Esophagus muscularis mucosa (tissue), 4 donors: Measurements from ENCODE around the gene DLK1. TPM values are rescaled to one million over a fixed set of nuclear protein-coding genes. Genes with fewer than 3 reads are reported as not detected.

Experiments
- DNase-seq: peaks from one replicate; pipeline ENCODE4 v3.0.0-alpha.2; 2017; ENCODE audit errors: extremely low spot score
- H3K27ac ChIP-seq, 4 donors: fragments of 200-600 bp; sonication (generic); replicated peaks in 1 of 4; 1 replicate in 3 of 4; 2 replicates in 1 of 4; pipeline ENCODE4 v1.5.1; 2016 to 2019; ENCODE audit warnings: mild to moderate bottlenecking in 1 of 4
- H3K27me3 ChIP-seq, 4 donors: fragments of 200-600 bp; sonication (generic); one replicate each; pipeline versions ENCODE4 v1.5.1 to v1.6.0; 2016 to 2019
- H3K36me3 ChIP-seq, 4 donors: fragments of 200-600 bp; sonication (generic); one replicate each; pipeline ENCODE4 v1.5.1; 2016 to 2019
- H3K4me1 ChIP-seq, 4 donors: fragments of 200-600 bp; sonication (generic); one replicate each; pipeline ENCODE4 v1.5.1; 2016 to 2019
- H3K4me3 ChIP-seq, 4 donors: fragments of 200-600 bp; sonication (generic); 1 replicate in 2 of 4; 2 replicates in 2 of 4; pipeline ENCODE4 v1.5.1; 2016 to 2019; ENCODE audit warnings: mild to moderate bottlenecking in 4 of 4, moderate library complexity in 1 of 4
- H3K9me3 ChIP-seq, 4 donors: fragments of 200-600 bp; sonication (generic); 1 replicate in 3 of 4; 2 replicates in 1 of 4; pipeline ENCODE4 v1.5.1; 2016 to 2019
- EP300 ChIP-seq: sonication (generic); formaldehyde crosslinking; IDR thresholded peaks from one replicate; pipeline ENCODE4 v1.6.1; 2017; ENCODE audit warnings: antibody characterized with exemption
- POLR2A ChIP-seq: fragments of 450-650 bp; IDR thresholded peaks from one replicate; pipeline ENCODE4 v1.6.1; 2017; ENCODE audit warnings: antibody characterized with exemption, moderate library complexity, mild to moderate bottlenecking, low read depth
- POLR2AphosphoS5 ChIP-seq, 2 donors: sonication (generic); formaldehyde crosslinking; IDR thresholded peaks; one replicate each; pipeline ENCODE4 v1.6.1; 2017; ENCODE audit warnings: antibody characterized with exemption in 2 of 2
- WGBS: methylation state at CpG from one replicate; pipeline ENCODE4 v1.1.5; 2018; 5-methylcytosine and 5-hydroxymethylcytosine counted together
- intact Hi-C: fragments of 100-400 bp; cut with DNase I; formaldehyde crosslinking; loops from one replicate; pipeline ENCODE4 v1.15.1; 2023
- total RNA-seq, 4 donors: library from RNA; depleted of rRNA; stranded (reverse); fragments of >200 nt; gene quantifications; one replicate each; pipeline versions ENCODE4 v1.1.0 to v1.2.1, GENCODE V29; 2016
- TF ChIP-seq, protein P1 (sequence below), 3 experiments: fragments of 200-600 bp in 2 of 3; fragments of 450-650 bp in 1 of 3; sonication (generic) in 2 of 3; IDR thresholded peaks; one replicate each; pipeline ENCODE4 v1.5.1; 2017 to 2019; ENCODE audit warnings: antibody characterized with exemption in 3 of 3, mild to moderate bottlenecking in 2 of 3, moderate library complexity in 1 of 3

Gene DLK1
- total RNA-seq, 4 donors from 2014 or later, result 0.33 TPM; not detected in 3

DNA sequence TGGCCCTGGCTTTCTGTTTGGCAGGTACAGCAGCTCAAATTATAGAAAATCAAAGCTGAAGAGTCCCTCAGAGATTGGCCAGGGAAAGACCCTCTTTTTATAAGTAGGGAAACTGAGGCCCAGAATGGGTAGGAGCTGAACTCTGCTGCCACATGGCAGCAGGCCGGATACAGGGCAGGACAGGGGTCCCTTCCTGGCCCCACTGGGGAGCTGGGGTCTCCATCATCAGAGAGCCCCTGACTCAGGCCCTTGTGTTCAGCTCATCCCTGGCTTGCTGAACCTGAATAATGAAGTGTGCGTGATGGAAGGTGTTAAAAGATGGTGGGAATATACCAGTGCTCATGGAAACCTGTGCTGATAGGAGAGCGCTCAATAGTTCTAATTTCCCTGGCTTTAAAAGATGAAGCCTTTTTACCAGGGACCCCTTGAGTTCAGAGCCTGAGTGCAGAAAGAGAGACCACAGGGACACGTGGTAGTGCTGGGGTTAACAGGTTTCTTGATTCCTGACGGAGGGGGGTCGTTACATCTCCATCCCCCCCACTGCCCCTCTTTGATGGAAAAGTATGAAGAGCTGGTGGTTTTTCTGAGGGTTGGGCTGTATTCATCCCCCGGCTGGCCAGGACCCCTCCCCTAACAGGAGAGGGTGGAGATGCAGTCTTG lies 4.4 kb downstream of the DLK1 start:
- intact Hi-C loops, result no loop called here
- peaks cover 0 to 11% (median 2%) of the 10 kb centered on the region in 4 donors for H3K4me1 ChIP-seq
- no peak for DNase-seq
- TF ChIP-seq, protein P1, sequence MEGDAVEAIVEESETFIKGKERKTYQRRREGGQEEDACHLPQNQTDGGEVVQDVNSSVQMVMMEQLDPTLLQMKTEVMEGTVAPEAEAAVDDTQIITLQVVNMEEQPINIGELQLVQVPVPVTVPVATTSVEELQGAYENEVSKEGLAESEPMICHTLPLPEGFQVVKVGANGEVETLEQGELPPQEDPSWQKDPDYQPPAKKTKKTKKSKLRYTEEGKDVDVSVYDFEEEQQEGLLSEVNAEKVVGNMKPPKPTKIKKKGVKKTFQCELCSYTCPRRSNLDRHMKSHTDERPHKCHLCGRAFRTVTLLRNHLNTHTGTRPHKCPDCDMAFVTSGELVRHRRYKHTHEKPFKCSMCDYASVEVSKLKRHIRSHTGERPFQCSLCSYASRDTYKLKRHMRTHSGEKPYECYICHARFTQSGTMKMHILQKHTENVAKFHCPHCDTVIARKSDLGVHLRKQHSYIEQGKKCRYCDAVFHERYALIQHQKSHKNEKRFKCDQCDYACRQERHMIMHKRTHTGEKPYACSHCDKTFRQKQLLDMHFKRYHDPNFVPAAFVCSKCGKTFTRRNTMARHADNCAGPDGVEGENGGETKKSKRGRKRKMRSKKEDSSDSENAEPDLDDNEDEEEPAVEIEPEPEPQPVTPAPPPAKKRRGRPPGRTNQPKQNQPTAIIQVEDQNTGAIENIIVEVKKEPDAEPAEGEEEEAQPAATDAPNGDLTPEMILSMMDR (IDR thresholded peaks at IDR 0.05), result no peak
- H3K36me3 ChIP-seq, result no peaks in the 10 kb centered on the region
- 75% methylated on average over 7 of the region's 7 CpGs for WGBS
- no peak overlapping the region for H3K4me3 ChIP-seq
- peaks cover 0 to 66% (median 17%) of the 10 kb centered on the region in 4 donors for H3K27me3 ChIP-seq
- no peaks in the 10 kb centered on the region for H3K9me3 ChIP-seq
- H3K27ac ChIP-seq, result no peak overlapping the region

DNA sequence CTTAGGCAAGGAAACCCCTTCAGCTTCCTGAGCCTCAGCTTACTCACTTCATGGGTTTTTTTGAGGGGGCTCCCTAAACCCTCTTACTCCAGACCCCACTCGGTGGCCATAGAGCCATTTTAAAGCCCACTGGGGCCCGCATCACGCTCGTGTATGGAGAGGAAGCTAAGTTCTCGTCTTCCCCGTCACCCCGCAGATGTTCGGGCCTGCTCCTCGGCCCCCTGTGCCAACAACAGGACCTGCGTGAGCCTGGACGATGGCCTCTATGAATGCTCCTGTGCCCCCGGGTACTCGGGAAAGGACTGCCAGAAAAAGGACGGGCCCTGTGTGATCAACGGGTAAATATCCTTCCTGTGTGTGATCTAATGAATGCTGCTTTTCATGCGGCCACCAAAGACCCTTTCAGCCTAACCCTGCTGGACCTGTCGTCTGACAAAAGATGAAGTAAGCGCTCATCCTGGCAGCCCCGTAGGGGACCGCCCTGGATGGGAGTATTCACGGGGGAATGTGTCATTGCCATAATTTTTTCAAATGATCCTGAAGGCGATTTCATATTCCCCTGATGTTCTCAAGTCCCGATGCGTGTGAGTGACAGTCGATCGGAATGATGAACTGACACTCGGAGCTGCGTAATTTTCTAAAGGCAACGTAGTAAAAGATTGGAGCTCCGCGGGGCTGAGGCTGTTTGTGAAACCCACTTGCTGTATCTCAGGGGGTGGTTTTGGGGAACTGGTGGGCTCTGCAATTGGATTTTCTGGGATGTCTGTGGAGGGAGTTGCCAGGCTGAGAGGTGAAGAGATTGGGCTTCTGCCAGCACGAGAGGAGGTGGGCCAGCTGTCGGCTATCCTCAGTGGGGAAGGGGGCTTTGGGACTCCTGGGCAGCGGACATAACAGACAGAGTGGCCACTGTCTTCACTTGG lies 5.4 kb downstream of the DLK1 start:
- WGBS, result 86% methylated on average over 34 of the region's 34 CpGs
- TF ChIP-seq EP300 (no peak), POLR2A (no peak), POLR2AphosphoS5 (IDR thresholded peaks at IDR 0.05) (no peak)
- TF ChIP-seq, protein P1 (IDR thresholded peaks at IDR 0.05), result no peak
- H3K4me3 ChIP-seq, result no peak overlapping the region
- H3K27me3 ChIP-seq, result peaks cover 0 to 66% (median 15%) of the 10 kb centered on the region in 4 donors
- intact Hi-C loops, result no loop called here
- no peaks in the 10 kb centered on the region for H3K36me3 ChIP-seq
- no peak for DNase-seq
- H3K9me3 ChIP-seq, result no peaks in the 10 kb centered on the region
- no peak overlapping the region for H3K27ac ChIP-seq
- peaks cover 0 to 3% (median under 1%) of the 10 kb centered on the region in 4 donors for H3K4me1 ChIP-seq

DNA sequence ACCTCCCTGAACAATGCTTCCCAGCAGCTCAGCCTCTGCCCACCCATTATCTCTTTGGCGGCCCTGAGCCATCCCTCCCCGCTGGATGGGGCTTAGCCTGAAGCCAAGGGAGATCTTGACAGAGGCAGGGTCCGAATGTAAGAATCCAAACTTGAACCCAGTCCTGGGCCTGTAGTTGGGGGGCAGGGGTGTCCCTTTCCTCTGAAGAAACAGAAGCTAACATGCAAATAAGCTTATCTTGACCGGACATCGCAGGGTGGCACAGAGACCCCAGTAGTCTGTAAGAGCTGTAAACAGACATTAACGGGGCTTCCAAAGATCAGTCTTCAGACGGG lies 6.0 kb downstream of the DLK1 start:
- Histone ChIP-seq H3K27me3 (peaks cover 0 to 65% (median 11%) of the 10 kb centered on the region in 4 donors), H3K4me3 (no peak overlapping the region), H3K9me3 (no peaks in the 10 kb centered on the region), H3K27ac (no peak overlapping the region), H3K36me3 (no peaks in the 10 kb centered on the region), H3K4me1 (no peaks in the 10 kb centered on the region)
- DNase-seq, result no peak
- 75% methylated on average over 7 of the region's 7 CpGs for WGBS
- intact Hi-C loops, result no loop called here
- TF ChIP-seq EP300, result no peak
- TF ChIP-seq POLR2A, result no peak
- TF ChIP-seq, protein P1 (IDR thresholded peaks at IDR 0.05), result no peak
- no peak for TF ChIP-seq POLR2AphosphoS5 (IDR thresholded peaks at IDR 0.05)

DNA sequence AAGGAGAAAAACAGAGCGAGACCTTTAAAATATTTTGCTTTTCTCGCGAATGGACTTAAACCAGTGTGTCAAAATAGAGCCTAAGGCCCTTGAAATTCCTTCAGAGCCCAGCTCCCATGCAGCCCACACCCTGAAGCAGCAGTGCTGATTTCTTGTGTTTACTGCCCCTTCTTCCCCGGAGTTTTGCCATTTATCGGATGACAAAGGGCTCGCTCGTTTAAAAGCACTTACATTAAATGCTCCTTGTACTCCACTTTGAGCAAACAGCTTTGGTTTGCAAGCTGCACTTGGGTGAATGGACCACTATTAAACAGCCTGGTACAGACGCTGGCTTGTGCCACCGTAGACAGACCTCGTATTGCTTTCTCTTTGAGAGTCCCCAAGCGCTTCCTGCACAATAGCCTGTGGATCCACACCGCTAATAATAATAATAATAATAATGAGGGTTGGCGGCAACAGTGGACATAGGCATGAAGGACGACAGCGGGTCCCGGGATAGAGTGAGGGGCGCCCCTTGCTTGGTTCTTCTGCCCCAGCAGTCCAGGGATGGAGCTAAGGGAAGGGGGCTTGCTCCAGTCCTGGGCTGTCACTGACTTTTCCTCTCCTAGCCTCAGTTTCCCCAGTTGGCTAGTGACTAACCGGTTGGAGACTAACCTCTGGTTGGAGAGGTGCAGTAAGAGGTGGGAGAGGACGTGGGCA lies 6.6 kb downstream of the DLK1 start:
- TF ChIP-seq POLR2A, result no peak
- TF ChIP-seq, protein P1 (IDR thresholded peaks at IDR 0.05), result no peak
- no peak for TF ChIP-seq POLR2AphosphoS5 (IDR thresholded peaks at IDR 0.05)
- TF ChIP-seq EP300, result no peak
- H3K4me1 ChIP-seq, result no peaks in the 10 kb centered on the region
- H3K27ac ChIP-seq, result no peak overlapping the region
- H3K9me3 ChIP-seq, result no peaks in the 10 kb centered on the region
- no peaks in the 10 kb centered on the region for H3K36me3 ChIP-seq
- H3K27me3 ChIP-seq, result peaks cover 0 to 59% (median 9%) of the 10 kb centered on the region in 4 donors
- DNase-seq, result no peak
- 82% methylated on average over 18 of the region's 19 CpGs for WGBS
- intact Hi-C loops, result no loop called here
- H3K4me3 ChIP-seq, result no peak overlapping the region
